A673 (cell line): ENCODE data around the gene SORBS2.
"Not testable (repeated sequence)": the region's sequence is repeated elsewhere in the genome, so short reads cannot be mapped to it uniquely, and the experiment has no call there.

Experiments used
- CTCF ChIP-seq: fragments of 300-800, 200-600 bp; sonication (generic); conservative IDR thresholded peaks from 2 replicates; pipeline ENCODE4 v1.5.1; 2017; ENCODE audit warnings: low read depth, mild to moderate bottlenecking, antibody characterized with exemption, low read length, moderate library complexity, mixed read lengths
- EZH2 ChIP-seq: fragments of 200-600 bp; sonication (generic); IDR thresholded peaks from 2 replicates; pipeline ENCODE4 v1.6.1; 2017; ENCODE audit warnings: borderline replicate concordance, low read depth, mild to moderate bottlenecking, mixed read lengths, antibody characterized with exemption, low read length; ENCODE audit not compliant: poor library complexity, severe bottlenecking

GRCh38 chr4:185707622-185708021 lies 104.4 kb downstream of the SORBS2 start:
- not testable (repeated sequence) for TF ChIP-seq CTCF, EZH2
